ENCODE data around the gene CCNA2.

Gene CCNA2

GRCh38 chr4:121823505-121824170 lies at the start of gene CCNA2:
CCNA2 (minus strand) TSS chr4:121823883; CDS start chr4:121823628, 255 bp downstream.
- DNase-seq, result peak; percentile 90

- DNase-seq, result peak; percentile 87 to 91
These were observed 46.4 kb upstream of the CCNA2 start, which contains the start of gene BBS7 for GRCh38 chr4:121869841-121870822. BBS7 (minus strand) TSS chr4:121870474; CDS start chr4:121870313, 161 bp downstream.

- no peak for DNase-seq
These were observed 40.1 kb upstream of the CCNA2 start for GRCh38 chr4:121863799-121864198.

GRCh38 chr4:121861426-121861825 lies 37.7 kb upstream of the CCNA2 start:
- no peak for DNase-seq

- DNase-seq, result no peak
These were observed 36.4 kb upstream of the CCNA2 start for GRCh38 chr4:121860121-121860520.

- DNase-seq, result no peak
These were observed 27.7 kb upstream of the CCNA2 start for GRCh38 chr4:121851354-121851753.

GRCh38 chr4:121846662-121847061 lies 23.0 kb upstream of the CCNA2 start:
- DNase-seq, result no peak

GRCh38 chr4:121842862-121843261 lies 19.2 kb upstream of the CCNA2 start:
- no peak for DNase-seq

- DNase-seq, result no peak
These were observed 14.5 kb upstream of the CCNA2 start for GRCh38 chr4:121838136-121838535.

- no peak for DNase-seq
These were observed 5.8 kb upstream of the CCNA2 start for GRCh38 chr4:121829511-121829910.

- DNase-seq, result no peak
These were observed 4.2 kb upstream of the CCNA2 start for GRCh38 chr4:121827853-121828252.

- DNase-seq, result no peak
These were observed 1.3 kb upstream of the CCNA2 start for GRCh38 chr4:121824950-121825349.

- DNase-seq, result no peak
These were observed 466 bp upstream of the CCNA2 start for GRCh38 chr4:121824171-121824527.

- peak; percentile 11 to 19 for DNase-seq
These were observed 733 bp downstream of the CCNA2 start for GRCh38 chr4:121822796-121823504.

- DNase-seq, result no peak
These were observed 1.6 kb downstream of the CCNA2 start for GRCh38 chr4:121822047-121822446.

- DNase-seq, result no peak
These were observed 4.3 kb downstream of the CCNA2 start for GRCh38 chr4:121819216-121819965.

- DNase-seq, result no peak
These were observed 5.5 kb downstream of the CCNA2 start for GRCh38 chr4:121818215-121818614.

GRCh38 chr4:121817701-121818100 lies 6.0 kb downstream of the CCNA2 start:
- DNase-seq, result no peak

GRCh38 chr4:121817006-121817405 lies 6.7 kb downstream of the CCNA2 start:
- DNase-seq, result no peak

- DNase-seq, result no peak
These were observed 8.9 kb downstream of the CCNA2 start for GRCh38 chr4:121814756-121815155.

- DNase-seq, result no peak
These were observed 12.6 kb downstream of the CCNA2 start for GRCh38 chr4:121811122-121811521.

GRCh38 chr4:121806411-121806810 lies 17.3 kb downstream of the CCNA2 start:
- no peak for DNase-seq

GRCh38 chr4:121801715-121802075 lies 22.0 kb downstream of the CCNA2 start:
- DNase-seq, result no peak
